ENCODE data around the gene GAK. TPM values are rescaled to one million over a fixed set of nuclear protein-coding genes. Genes with fewer than 3 reads are reported as not detected.

GAK gene
- polyA plus RNA-seq, 1 donor from 2014 or later, result 58.8 TPM

- H3K27me3 ChIP-seq (ENCODE audit: insufficient read depth, low read depth, low read length), result no peaks in the 10 kb centered on the region
- H3K9me3 ChIP-seq (ENCODE audit: low read length), result no peaks in the 10 kb centered on the region
- no peak overlapping the region for H3K27ac ChIP-seq (ENCODE audit: low read length)
- no peak overlapping the region for H2AFZ ChIP-seq (ENCODE audit: low read depth, low read length)
- H3K36me3 ChIP-seq (ENCODE audit: insufficient read depth, low read length), result no peaks in the 10 kb centered on the region
- no peak for TF ChIP-seq REST (IDR thresholded peaks at IDR 0.05; ENCODE audit: borderline replicate concordance)
- TF ChIP-seq EP300 (conservative IDR thresholded peaks at IDR 0.05; ENCODE audit: poor library complexity, severe bottlenecking), result no peak
- TF ChIP-seq POLR2AphosphoS5 (IDR thresholded peaks at IDR 0.05), result no peak
- no peak for TF ChIP-seq MXI1 (conservative IDR thresholded peaks at IDR 0.05; ENCODE audit: poor library complexity, severe bottlenecking)
- no peak for TF ChIP-seq EZH2 (IDR thresholded peaks at IDR 0.05; ENCODE audit: borderline replicate concordance, insufficient read depth, low read length, poor library complexity, severe bottlenecking)
- no peak for TF ChIP-seq SMC3 (conservative IDR thresholded peaks at IDR 0.05; ENCODE audit: poor library complexity)
- no peak for TF ChIP-seq RAD21 (conservative IDR thresholded peaks at IDR 0.05)
- TF ChIP-seq TAF1 (IDR thresholded peaks at IDR 0.05; ENCODE audit: low read depth), result no peak
- TF ChIP-seq CTCF (IDR thresholded peaks at IDR 0.05; ENCODE audit: poor library complexity, severe bottlenecking), result no peak
- H3K4me2 ChIP-seq (ENCODE audit: low read length), result no peak overlapping the region
- H3K9me2 ChIP-seq (ENCODE audit: insufficient read depth, low read length), result no peaks in the 10 kb centered on the region
- H3K4me3 ChIP-seq (ENCODE audit: low read length), result no peak overlapping the region
- H4K20me1 ChIP-seq (ENCODE audit: insufficient read depth), result no peaks in the 10 kb centered on the region
- H3K9ac ChIP-seq (ENCODE audit: low read length), result no peak overlapping the region
- no peaks in the 10 kb centered on the region for H3K79me2 ChIP-seq (replicated peaks; ENCODE audit: insufficient read depth, low read length)
- H3F3A ChIP-seq (ENCODE audit: insufficient read depth, low read length, poor library complexity, severe bottlenecking), result no peaks in the 10 kb centered on the region
Observed at GRCh38 chr4:866761-867390, 65.2 kb downstream of the GAK start.

- no peak overlapping the region for H3K4me3 ChIP-seq (ENCODE audit: low read length)
- H2AFZ ChIP-seq (ENCODE audit: low read depth, low read length), result no peak overlapping the region
- TF ChIP-seq EP300 (conservative IDR thresholded peaks at IDR 0.05; ENCODE audit: poor library complexity, severe bottlenecking) (no peak), SMC3 (conservative IDR thresholded peaks at IDR 0.05; ENCODE audit: poor library complexity) (no peak), CTCF (IDR thresholded peaks at IDR 0.05; ENCODE audit: poor library complexity, severe bottlenecking) (no peak), EZH2 (IDR thresholded peaks at IDR 0.05; ENCODE audit: borderline replicate concordance, insufficient read depth, low read length, poor library complexity, severe bottlenecking) (no peak), TAF1 (IDR thresholded peaks at IDR 0.05; ENCODE audit: low read depth) (no peak), RAD21 (conservative IDR thresholded peaks at IDR 0.05) (no peak), POLR2AphosphoS5 (IDR thresholded peaks at IDR 0.05) (no peak), REST (IDR thresholded peaks at IDR 0.05; ENCODE audit: borderline replicate concordance) (no peak), MXI1 (conservative IDR thresholded peaks at IDR 0.05; ENCODE audit: poor library complexity, severe bottlenecking) (no peak)
- H3F3A ChIP-seq (ENCODE audit: insufficient read depth, low read length, poor library complexity, severe bottlenecking), result no peaks in the 10 kb centered on the region
- no peaks in the 10 kb centered on the region for H3K9me3 ChIP-seq (ENCODE audit: low read length)
- no peaks in the 10 kb centered on the region for H3K79me2 ChIP-seq (replicated peaks; ENCODE audit: insufficient read depth, low read length)
- no peak overlapping the region for H3K4me2 ChIP-seq (ENCODE audit: low read length)
- H3K27me3 ChIP-seq (ENCODE audit: insufficient read depth, low read depth, low read length), result no peaks in the 10 kb centered on the region
- no peaks in the 10 kb centered on the region for H3K9me2 ChIP-seq (ENCODE audit: insufficient read depth, low read length)
- no peak overlapping the region for H3K27ac ChIP-seq (ENCODE audit: low read length)
- no peak overlapping the region for H3K9ac ChIP-seq (ENCODE audit: low read length)
- H4K20me1 ChIP-seq (ENCODE audit: insufficient read depth), result no peaks in the 10 kb centered on the region
- no peaks in the 10 kb centered on the region for H3K36me3 ChIP-seq (ENCODE audit: insufficient read depth, low read length)
Observed at GRCh38 chr4:866068-866760, 65.9 kb downstream of the GAK start.
